HG02852 (cell line): ENCODE results near the gene SLC22A3.

ENCODE experiments used
- ATAC-seq: cut with Tn5 transposase; IDR thresholded peaks from one replicate; pipeline ENCODE4 v1.9.1; 2021; ENCODE audit warnings: mild to moderate bottlenecking, moderate library complexity; ENCODE audit not compliant: unreplicated experiment

The SLC22A3 gene

GRCh38 chr6:160408528-160408927 is 60.4 kb downstream of the SLC22A3 start:
- no peak for ATAC-seq

- ATAC-seq = no peak
Measured at GRCh38 chr6:160412993-160413392, 64.8 kb downstream of the SLC22A3 start.

- ATAC-seq = no peak
Measured at GRCh38 chr6:160417146-160417545, 69.0 kb downstream of the SLC22A3 start.

- no peak for ATAC-seq
Measured at GRCh38 chr6:160417550-160417949, 69.4 kb downstream of the SLC22A3 start.

DNA sequence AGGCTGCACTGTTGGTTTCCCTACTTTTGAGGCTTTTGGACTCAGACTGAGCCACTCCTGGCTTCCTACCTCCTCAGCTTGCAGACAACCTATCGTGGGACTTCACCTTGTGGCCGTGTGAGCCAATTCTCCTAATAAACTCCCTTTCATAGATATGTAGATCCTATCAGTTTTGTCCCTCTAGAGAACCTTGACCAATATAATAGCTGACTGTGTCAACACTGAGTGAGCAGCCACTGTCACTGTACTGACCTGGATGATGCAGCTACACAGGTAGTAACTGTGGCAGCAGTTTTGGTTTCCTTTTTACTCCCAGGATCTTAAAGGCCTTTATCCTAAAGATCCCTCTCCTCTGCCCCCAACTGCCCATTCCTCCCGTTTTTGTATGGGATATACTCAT is 70.2 kb downstream of the SLC22A3 start:
- ATAC-seq = no peak

GRCh38 chr6:160419488-160419887 is 71.3 kb downstream of the SLC22A3 start:
- ATAC-seq = no peak

DNA sequence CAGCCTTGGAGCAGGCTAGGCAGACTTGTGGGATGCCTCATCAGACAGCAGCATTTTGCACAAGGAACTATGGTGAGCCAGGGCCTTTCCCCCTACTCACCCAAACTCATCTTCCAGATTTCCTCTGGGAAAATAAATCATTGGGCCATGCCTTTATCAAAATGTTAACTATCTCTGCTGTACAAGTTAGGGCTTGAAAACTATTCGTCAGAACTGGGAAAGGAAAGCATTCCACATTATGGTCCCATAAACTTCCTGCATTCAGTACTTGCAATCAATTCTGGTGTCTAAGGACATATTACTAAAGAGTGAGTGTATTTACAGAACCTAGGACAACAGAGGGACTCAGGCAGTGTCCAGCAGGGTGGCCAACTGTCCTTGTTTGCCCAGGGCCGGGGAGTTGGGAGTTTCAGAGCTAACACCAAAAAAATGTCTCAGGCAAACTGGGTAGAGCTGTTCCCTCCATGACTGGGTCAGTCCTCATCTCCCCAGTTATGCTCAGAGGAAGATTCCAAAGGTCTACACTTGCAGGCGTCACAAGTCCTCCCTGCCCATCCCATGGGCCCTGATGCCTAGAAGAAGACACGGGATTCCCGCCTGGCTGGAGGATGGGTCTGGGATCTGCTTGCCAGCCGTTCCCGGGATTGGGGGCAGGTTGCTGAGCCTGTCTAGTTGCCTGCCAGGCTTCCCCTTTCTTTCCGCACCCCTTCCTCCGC is 72.2 kb downstream of the SLC22A3 start:
- ATAC-seq = no peak

DNA sequence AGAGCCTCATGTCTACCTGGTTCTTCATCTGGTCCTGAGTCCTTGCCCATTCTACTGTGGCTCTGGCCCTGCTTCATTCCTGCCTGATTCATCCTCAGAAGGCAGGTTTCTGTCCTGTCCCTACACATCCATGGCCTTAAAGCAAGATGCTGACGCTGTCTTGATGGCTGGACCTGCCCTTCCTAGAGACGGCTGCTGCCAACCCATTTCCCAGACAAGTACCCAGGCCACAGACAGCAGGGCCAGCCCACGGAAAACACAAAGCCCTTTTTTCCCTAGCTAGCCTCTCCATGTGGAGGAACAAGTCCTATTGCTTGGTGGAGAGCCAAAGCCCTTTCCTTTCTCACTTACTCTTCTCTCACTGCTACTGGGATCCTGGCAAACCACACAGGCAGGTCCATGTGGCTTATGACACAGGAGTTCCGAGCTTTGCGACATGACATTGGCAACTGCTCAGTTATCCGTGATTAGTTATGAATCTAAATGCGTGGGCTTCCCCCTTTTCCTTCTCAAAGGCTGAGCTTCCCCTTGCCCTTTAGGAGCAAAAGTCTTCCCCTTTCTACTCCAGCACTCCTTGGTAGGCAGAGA is 72.9 kb downstream of the SLC22A3 start:
- ATAC-seq = no peak

DNA sequence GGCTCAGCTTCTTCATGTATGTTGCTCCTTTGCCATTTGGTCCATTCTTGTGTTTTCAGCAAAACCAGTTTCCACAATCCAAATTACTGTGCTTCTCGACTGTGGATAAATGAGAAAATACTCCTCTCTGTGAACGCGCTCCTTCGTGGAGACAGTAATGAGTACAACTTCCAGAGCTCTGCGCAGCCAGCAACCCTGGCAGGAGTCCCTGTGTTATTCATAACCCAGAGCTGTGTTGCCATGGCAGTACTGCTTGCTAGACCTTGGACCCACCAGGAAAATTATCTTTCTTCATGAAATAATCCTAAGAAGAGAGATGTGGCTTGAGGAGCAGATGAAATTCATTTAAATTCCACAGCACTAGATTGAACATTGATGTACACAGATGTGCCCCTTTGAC is 73.7 kb downstream of the SLC22A3 start:
- ATAC-seq = no peak

GRCh38 chr6:160424256-160424655 is 76.1 kb downstream of the SLC22A3 start:
- no peak for ATAC-seq

DNA sequence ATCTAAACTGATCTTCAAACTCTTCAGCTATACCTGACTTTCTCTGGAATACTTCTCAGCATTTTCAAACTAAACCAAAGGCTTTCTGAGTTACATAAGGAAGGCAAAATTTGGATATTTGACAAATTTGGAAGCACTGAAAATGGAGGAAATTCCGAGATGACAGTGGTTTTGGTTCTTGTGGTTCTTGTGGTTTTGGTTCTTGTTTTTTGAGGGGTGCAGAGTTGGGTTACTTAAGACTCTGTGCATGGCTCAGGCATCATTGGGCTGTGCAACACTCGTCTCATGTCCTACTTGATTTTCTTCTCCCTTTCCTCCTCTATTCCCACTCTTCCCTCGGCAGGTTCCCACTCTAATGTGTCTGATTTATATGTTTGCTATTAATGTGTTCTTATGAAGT is 78.0 kb downstream of the SLC22A3 start:
- ATAC-seq = no peak

GRCh38 chr6:160427312-160428068 is 79.3 kb downstream of the SLC22A3 start:
- no peak for ATAC-seq

- ATAC-seq = no peak
Measured at GRCh38 chr6:160428069-160428430, 79.9 kb downstream of the SLC22A3 start.

DNA sequence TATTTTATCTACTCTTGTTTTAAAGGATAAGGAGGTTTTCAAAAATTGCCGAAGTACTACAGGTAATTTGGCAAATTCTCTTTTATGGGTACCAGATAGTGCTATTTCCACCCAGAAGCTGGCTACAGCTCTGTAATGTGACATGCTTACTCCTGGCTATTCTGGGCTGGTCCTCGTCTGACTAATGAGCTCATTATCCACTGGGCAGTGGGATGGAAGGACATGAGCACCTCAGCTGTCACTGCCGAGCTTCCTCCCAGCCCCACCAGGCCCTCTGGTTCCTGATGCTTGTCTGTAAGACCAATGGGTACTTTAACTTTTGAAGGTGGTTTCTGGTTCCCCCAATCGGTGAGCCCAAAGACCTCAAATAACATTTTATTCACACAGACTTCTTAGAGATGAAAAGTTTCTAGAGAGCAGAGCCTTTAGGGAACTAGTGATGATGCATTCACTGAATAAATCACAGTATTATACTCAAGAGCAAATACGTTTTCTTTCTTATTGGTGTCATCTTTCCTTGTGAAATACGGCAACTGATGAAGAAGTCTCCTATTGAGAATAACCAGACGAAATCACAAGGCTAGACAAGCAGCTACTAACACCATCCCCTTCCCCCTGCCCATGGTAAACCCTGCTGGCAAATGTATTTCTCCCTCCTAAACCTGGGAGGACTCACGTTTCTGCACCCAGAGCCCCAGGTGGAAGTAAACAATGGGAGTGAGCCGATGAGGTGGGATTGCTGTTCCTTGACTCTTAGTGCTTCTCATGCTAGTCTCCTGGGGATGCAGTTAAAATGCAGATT is 80.8 kb downstream of the SLC22A3 start:
- ATAC-seq = no peak

DNA sequence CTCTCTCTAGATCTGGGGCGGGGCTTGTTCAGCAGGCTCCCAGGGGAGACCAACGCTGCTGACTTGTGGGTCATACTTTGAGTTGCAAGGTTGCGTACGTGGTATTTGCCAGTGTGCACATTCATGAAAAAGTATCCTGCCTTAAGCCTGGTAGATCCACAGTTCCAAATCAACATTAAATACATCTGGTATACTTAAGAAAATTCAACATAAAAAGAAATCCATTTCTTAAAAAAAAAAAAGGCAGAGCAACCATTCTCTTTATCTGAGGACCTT is 81.4 kb downstream of the SLC22A3 start:
- ATAC-seq = no peak

DNA sequence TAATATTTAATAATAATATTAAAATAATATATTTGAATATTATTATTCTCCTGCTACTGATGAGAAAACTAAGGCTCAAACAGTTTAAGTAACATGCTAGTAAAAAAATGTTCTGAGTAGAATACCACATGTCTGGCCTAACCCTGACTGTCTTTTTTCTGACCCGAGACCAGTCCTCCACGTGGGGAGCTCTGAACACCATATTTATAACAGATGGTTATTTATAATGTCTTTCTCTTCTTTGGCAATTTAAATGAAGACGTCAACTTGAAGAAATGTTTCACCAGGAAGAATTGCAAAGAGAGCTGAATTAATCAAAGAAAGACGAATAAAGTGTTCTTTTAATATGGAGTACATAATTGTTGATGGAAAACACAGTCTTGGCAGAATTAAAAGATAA is 82.0 kb downstream of the SLC22A3 start:
- no peak for ATAC-seq

DNA sequence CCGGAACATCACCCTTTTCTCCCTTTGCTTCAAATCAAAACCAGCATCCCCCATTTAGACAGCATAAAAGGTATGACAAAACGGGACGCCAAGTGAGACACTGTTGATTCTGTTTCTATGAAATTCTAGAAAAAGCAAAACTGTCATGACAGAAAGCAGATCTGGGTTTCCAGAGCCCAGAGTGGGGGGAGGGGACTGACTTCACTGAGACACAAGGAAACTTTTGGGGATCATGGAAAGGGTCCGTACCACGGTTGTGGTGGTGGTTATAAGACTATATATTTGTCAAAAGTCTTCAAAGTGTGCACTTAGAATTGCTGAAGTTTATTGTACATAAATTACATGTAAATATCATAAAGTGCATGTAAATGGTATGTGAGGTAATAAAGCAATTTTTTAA is 82.6 kb downstream of the SLC22A3 start:
- no peak for ATAC-seq

DNA sequence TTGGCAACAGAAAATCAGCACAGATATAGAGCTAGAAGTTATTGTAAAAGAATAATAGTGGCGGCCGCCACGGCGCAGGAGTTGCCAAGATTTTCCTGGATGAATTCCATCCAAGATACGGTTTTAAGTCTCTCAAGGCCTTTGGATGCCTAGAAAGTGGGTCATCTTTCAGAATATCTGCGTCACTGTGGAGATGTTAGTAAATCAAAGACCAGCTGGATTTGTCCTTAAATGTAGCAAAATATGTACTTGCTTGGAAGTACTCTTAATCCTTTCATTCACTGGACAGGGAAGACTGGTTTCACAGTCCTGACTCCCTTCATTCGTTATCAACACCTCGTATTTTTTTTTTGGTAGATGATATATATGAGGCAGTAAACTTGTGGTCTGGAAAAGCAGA is 83.0 kb downstream of the SLC22A3 start:
- no peak for ATAC-seq

GRCh38 chr6:160431791-160432404 is 83.7 kb downstream of the SLC22A3 start:
- no peak for ATAC-seq

DNA sequence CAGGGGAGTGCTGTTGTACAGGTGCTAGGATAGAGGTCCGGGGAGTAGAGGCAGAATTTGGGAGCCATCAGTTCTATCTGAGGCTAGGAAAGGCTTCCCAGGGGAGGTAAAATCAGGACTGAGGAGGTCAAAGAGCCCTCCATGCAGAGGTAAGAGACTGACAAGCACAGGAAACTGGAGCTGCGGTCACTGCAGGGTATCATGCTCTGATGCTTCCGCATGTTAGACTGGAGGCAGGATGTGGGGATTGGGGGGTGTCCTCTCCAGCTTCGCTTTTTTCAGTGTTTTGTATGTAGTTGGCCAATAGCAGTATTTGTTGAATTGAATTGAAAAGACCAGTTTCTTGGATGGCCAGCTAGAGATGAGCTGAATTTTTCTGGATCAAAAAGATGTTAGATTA is 87.8 kb downstream of the SLC22A3 start:
- no peak for ATAC-seq

- no peak for ATAC-seq
Measured at GRCh38 chr6:160437154-160437553, 89.0 kb downstream of the SLC22A3 start.
